ENCODE data around the gene ACTL6B.

- TF ChIP-seq SMC3 (IDR thresholded peaks at IDR 0.05; ENCODE audit: low read depth, low read length) (no peak), CTCF (IDR thresholded peaks at IDR 0.05) (no peak), RFX5 (IDR thresholded peaks at IDR 0.05; ENCODE audit: low read length) (no peak), GABPA (IDR thresholded peaks at IDR 0.05; ENCODE audit: low read depth) (no peak), CHD2 (IDR thresholded peaks at IDR 0.05; ENCODE audit: low read length, partially characterized antibody) (no peak)
Measured at GRCh38 chr7:100668069-100668449, 11.8 kb upstream of the ACTL6B start.
